Measurements from ENCODE around the gene TMEM106C.

DNA sequence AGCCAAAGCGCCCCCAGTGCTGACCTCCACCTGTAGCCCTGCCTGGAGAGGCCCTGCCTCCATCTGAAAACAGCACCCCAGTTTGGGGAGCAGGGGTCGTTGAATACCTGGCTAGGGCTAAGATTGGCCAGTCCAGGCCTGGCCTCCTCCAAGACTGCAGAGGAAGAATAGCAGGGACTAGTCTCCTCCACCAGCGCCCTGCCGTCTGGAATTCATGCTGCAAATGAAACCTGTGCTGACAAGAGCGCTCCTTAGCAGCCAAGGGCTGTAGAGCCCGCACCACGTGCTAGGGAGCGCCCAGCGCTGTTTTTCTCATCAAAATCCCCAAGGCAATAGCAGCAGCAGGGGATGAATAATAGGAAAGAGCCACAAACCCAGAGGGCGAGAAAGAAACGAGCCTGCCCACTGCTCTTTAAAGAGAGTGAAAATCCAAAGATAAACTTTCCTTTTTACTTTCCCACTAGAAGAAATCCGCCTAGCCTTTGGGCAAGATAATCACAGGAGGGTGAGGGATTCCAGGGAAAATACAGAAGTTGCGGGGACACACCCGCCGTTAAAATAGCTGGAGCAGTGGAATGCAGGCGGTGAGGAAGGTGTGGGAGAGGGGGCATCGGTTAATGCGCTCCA is 37.6 kb downstream of the TMEM106C start:
- TF ChIP-seq CTCF (optimal IDR thresholded peaks at IDR 0.05 in 1 of 3, IDR thresholded peaks at IDR 0.05 in 1 of 3, conservative IDR thresholded peaks at IDR 0.05 in 1 of 3; ENCODE audit: extremely low read depth in 1 of 3, insufficient read depth in 2 of 3, low read length in 3 of 3) (peak; percentile 21 to 63 (median 29)), EZH2 (IDR thresholded peaks at IDR 0.05; ENCODE audit: low read length) (no peak)

All from keratinocyte (primary cell).